Mucosa of rectum (tissue), 2 donors: ENCODE measurements around the gene MACF1.

Source experiments
- H3K27ac ChIP-seq, 2 donors: one replicate each; pipeline ENCODE4 v1.7.0; 2013; ENCODE audit warnings: inconsistent platforms in 2 of 2, low read depth in 2 of 2, low read length in 2 of 2
- H3K27me3 ChIP-seq, 2 donors: one replicate each; pipeline ENCODE4 v1.7.0; 2013; ENCODE audit warnings: low read length in 2 of 2; ENCODE audit not compliant: control insufficient read depth in 2 of 2, insufficient read depth in 2 of 2
- H3K36me3 ChIP-seq, 2 donors: one replicate each; pipeline ENCODE4 v1.7.0; 2013; ENCODE audit warnings: low read length in 2 of 2; ENCODE audit not compliant: control insufficient read depth in 2 of 2, insufficient read depth in 2 of 2
- H3K4me1 ChIP-seq, 2 donors: one replicate each; pipeline ENCODE4 v1.7.0; 2013; ENCODE audit warnings: low read length in 2 of 2, mild to moderate bottlenecking in 1 of 2; ENCODE audit not compliant: control insufficient read depth in 2 of 2, insufficient read depth in 2 of 2
- H3K4me3 ChIP-seq, 2 donors: one replicate each; pipeline ENCODE4 v1.7.0; 2013; ENCODE audit warnings: low read length in 2 of 2
- H3K9ac ChIP-seq, 2 donors: one replicate each; pipeline ENCODE4 v1.7.0; 2013; ENCODE audit warnings: low read length in 2 of 2, low read depth in 1 of 2, mild to moderate bottlenecking in 1 of 2
- H3K9me3 ChIP-seq, 2 donors: one replicate each; pipeline ENCODE4 v1.7.0; 2013; ENCODE audit warnings: low read length in 2 of 2; ENCODE audit not compliant: control insufficient read depth in 2 of 2
- donor health status: healthy.
- donor health status: Normal muscosa, but diverticular disease.

The MACF1 gene

GRCh38 chr1:39342776-39343175 lies 138.3 kb downstream of the MACF1 start:
- Histone ChIP-seq H3K9me3 (no peaks in the 10 kb centered on the region), H3K4me1 (peaks cover 0 to 4% of the 10 kb centered on the region in 2 donors), H3K36me3 (peaks cover 45 to 51% of the 10 kb centered on the region in 2 donors), H3K4me3 (no peak overlapping the region), H3K9ac (no peak overlapping the region), H3K27ac (no peak overlapping the region), H3K27me3 (no peaks in the 10 kb centered on the region)

DNA sequence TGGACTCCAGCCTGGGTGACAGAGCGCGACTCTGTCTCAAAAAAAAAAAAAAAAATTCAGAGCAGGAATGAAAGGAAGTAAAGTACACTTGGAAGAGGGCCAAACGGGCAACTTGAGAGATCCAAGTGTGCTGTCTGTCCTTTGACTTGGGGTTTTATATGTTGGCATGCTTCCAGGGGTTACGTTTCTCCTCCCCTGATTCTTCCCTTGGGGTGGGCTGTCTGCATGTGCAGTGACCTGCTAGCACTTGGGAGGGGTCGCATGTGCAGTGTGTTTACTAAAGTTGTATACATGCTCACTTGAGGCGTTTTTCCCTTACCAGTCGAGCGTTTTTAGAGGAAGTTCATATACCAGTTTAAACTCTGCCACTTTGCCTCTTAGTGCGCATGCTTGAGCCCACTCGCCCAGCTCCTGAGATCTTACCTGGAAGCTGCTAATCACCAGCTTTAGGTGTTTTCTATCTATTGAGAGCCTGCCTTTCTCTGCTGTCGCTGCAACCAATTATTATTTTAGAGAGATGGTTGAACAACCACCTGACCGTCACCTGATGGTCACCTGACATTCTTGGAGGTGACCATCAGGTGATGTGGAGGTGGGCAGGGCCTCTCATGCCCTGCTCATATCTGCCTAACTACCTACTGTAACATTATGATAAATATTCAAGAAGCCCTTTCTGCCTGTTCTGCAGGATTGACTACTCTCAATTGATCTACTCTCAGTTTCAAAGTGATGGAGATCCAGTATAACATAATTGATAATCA lies 140.1 kb downstream of the MACF1 start:
- Histone ChIP-seq H3K9ac (peak overlapping the region in 1 of 2 donors; percentile 5), H3K4me1 (peaks cover 0 to 4% of the 10 kb centered on the region in 2 donors), H3K4me3 (peak overlapping the region; percentile 34 to 43), H3K27ac (no peak overlapping the region), H3K27me3 (no peaks in the 10 kb centered on the region), H3K9me3 (no peaks in the 10 kb centered on the region), H3K36me3 (peaks cover 44 to 56% of the 10 kb centered on the region in 2 donors)

GRCh38 chr1:39346872-39347271 lies 142.4 kb downstream of the MACF1 start:
- H3K4me1 ChIP-seq: peaks cover 0 to 4% of the 10 kb centered on the region in 2 donors
- H3K9me3 ChIP-seq: no peaks in the 10 kb centered on the region
- H3K36me3 ChIP-seq: peaks cover 41 to 64% of the 10 kb centered on the region in 2 donors
- no peak overlapping the region for H3K9ac ChIP-seq
- no peaks in the 10 kb centered on the region for H3K27me3 ChIP-seq
- no peak overlapping the region for H3K4me3 ChIP-seq
- H3K27ac ChIP-seq: no peak overlapping the region

DNA sequence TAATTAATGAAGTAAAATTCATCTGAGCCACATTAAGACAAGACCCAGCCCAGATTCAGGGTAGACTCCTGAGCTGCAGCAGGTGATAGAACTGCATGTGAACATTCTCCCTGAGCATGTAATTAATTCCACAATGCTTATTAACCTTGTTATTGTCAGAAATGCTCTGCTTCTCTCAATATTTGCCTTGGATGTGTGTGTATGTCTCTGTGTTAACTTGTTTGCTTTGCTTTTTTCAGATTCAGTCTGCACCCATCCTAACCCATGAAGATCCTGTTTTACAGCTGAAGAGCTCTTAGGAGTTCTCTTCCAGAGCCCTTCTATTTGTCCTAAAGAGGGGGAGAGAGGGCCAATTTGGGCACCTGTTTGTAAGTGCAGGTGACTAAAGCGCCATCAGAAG lies 143.8 kb downstream of the MACF1 start:
- Histone ChIP-seq H3K4me3 (no peak overlapping the region), H3K9ac (no peak overlapping the region), H3K36me3 (peaks cover 43 to 68% of the 10 kb centered on the region in 2 donors), H3K9me3 (no peaks in the 10 kb centered on the region), H3K4me1 (peaks cover 0 to 4% of the 10 kb centered on the region in 2 donors), H3K27me3 (no peaks in the 10 kb centered on the region), H3K27ac (no peak overlapping the region)

- no peaks in the 10 kb centered on the region for H3K9me3 ChIP-seq
- H3K9ac ChIP-seq: no peak overlapping the region
- peaks cover 66 to 84% of the 10 kb centered on the region in 2 donors for H3K36me3 ChIP-seq
- no peak overlapping the region for H3K27ac ChIP-seq
- no peaks in the 10 kb centered on the region for H3K27me3 ChIP-seq
- H3K4me3 ChIP-seq: no peak overlapping the region
- H3K4me1 ChIP-seq: no peaks in the 10 kb centered on the region
Measured at GRCh38 chr1:39352881-39353280, 148.4 kb downstream of the MACF1 start.

GRCh38 chr1:39354572-39354971 lies 150.1 kb downstream of the MACF1 start:
- Histone ChIP-seq H3K9me3 (no peaks in the 10 kb centered on the region), H3K4me3 (no peak overlapping the region), H3K4me1 (no peaks in the 10 kb centered on the region), H3K9ac (no peak overlapping the region), H3K27ac (no peak overlapping the region), H3K27me3 (no peaks in the 10 kb centered on the region), H3K36me3 (peaks cover 68 to 84% of the 10 kb centered on the region in 2 donors)

DNA sequence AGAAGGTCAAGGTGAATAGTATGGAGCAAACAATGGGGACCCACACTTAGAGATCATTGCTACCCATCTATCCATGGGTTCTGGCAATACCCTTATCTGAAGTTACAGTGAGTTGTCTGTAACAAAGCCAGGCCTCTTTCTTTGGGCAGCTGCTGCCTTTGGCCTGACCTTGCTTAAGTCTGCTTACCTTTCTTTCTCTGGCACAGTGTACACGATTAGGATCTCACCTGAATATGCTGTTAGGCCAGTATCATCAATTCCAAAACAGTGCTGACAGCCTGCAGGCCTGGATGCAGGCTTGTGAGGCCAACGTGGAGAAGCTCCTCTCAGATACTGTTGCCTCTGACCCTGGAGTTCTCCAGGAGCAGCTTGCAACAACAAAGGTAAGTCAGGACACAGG lies 154.0 kb downstream of the MACF1 start:
- Histone ChIP-seq H3K36me3 (peaks cover 69 to 72% of the 10 kb centered on the region in 2 donors), H3K9ac (no peak overlapping the region), H3K4me1 (no peaks in the 10 kb centered on the region), H3K9me3 (no peaks in the 10 kb centered on the region), H3K27me3 (no peaks in the 10 kb centered on the region), H3K27ac (no peak overlapping the region), H3K4me3 (no peak overlapping the region)

- no peaks in the 10 kb centered on the region for H3K27me3 ChIP-seq
- no peak overlapping the region for H3K4me3 ChIP-seq
- peaks cover 65 to 66% of the 10 kb centered on the region in 2 donors for H3K36me3 ChIP-seq
- H3K27ac ChIP-seq: no peak overlapping the region
- no peaks in the 10 kb centered on the region for H3K9me3 ChIP-seq
- no peaks in the 10 kb centered on the region for H3K4me1 ChIP-seq
- H3K9ac ChIP-seq: no peak overlapping the region
Measured at GRCh38 chr1:39359028-39359570, 154.6 kb downstream of the MACF1 start.

DNA sequence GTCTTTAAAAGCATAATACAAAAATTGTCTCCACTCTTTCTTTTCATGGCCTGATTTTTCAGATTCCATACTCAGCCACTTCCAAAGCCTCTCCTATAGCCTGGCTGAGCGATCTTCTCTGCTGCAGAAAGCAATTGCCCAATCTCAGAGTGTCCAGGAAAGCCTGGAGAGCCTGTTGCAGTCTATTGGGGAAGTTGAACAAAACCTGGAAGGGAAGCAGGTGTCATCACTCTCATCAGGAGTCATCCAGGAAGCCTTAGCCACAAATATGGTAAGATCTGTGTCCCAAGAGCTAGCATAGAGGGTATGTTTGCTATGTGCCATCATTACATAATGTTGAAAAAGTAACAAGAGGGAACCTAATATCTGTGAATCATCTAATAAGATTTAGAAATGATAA lies 156.2 kb downstream of the MACF1 start:
- no peaks in the 10 kb centered on the region for H3K4me1 ChIP-seq
- H3K4me3 ChIP-seq: no peak overlapping the region
- no peak overlapping the region for H3K27ac ChIP-seq
- peaks cover 52 to 59% of the 10 kb centered on the region in 2 donors for H3K36me3 ChIP-seq
- no peaks in the 10 kb centered on the region for H3K27me3 ChIP-seq
- no peak overlapping the region for H3K9ac ChIP-seq
- no peaks in the 10 kb centered on the region for H3K9me3 ChIP-seq

GRCh38 chr1:39361446-39361845 lies 157.0 kb downstream of the MACF1 start:
- H3K27ac ChIP-seq: no peak overlapping the region
- H3K4me3 ChIP-seq: no peak overlapping the region
- peaks cover 50 to 56% of the 10 kb centered on the region in 2 donors for H3K36me3 ChIP-seq
- H3K9ac ChIP-seq: no peak overlapping the region
- no peaks in the 10 kb centered on the region for H3K27me3 ChIP-seq
- no peaks in the 10 kb centered on the region for H3K4me1 ChIP-seq
- no peaks in the 10 kb centered on the region for H3K9me3 ChIP-seq
